Measurements from ENCODE around the gene DEPDC5. TPM values are rescaled to one million over a fixed set of nuclear protein-coding genes. Genes with fewer than 3 reads are reported as not detected.

Gene DEPDC5
- total RNA-seq, 1 experiment from 2014 or later = 7.9 TPM

DNA sequence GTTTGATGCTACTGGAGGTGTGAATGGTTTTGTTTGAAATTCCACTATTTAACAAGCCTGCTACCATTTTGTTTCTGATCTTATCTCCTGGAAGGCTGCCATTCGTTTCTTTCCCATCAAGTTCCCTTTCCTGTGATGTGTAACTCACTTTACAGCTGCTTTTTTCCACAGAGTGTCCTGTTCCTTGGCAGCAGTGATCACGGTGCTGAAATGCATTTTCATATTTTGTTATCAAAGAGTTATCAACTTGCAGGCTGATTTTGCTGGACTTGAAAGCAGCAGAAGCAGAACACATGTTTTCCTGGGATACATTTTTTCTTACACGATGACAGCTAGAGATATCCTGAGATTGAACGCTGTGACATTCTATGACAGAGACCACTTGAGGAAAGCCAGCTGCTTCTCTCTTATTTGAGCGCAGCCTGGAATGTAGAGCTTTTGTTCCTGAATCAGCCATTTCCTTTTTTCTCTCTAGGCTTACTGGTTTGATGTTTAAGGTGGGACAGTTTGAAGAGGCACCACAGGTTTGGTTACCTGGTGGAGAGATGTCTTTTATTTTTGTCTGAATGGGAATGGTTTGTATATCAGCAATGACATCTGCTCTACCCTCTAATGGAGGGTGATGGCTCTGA, 38.6 kb upstream of the DEPDC5 start:
- H3K36me3 ChIP-seq (ENCODE audit: low read depth, low read length) = peaks cover 35% of the 10 kb centered on the region
- no peaks in the 10 kb centered on the region for H3K79me2 ChIP-seq (ENCODE audit: low read length)
- no peaks in the 10 kb centered on the region for H3K9me3 ChIP-seq (ENCODE audit: low read length)
- no peaks in the 10 kb centered on the region for H3K4me1 ChIP-seq (ENCODE audit: insufficient read depth, low read length)
- H3K9ac ChIP-seq (ENCODE audit: low read length) = no peak overlapping the region
- H3F3A ChIP-seq (ENCODE audit: low read length, unreplicated experiment) = no peaks in the 10 kb centered on the region
- H3K4me3 ChIP-seq (ENCODE audit: low read length) = no peak overlapping the region
- no peaks in the 10 kb centered on the region for H4K20me1 ChIP-seq (ENCODE audit: low read length)
- BruUV-seq (replicated peaks) = no TSS peak
- POLR2A ChIA-PET (ENCODE audit: unreplicated experiment) = no interaction called here
- no peak for ATAC-seq
- no peaks in the 10 kb centered on the region for H3K9me2 ChIP-seq (replicated peaks; ENCODE audit: low read length)
- H3K27ac ChIP-seq (ENCODE audit: low read length) = no peak overlapping the region
- TF ChIP-seq EZH2 (IDR thresholded peaks at IDR 0.05; ENCODE audit: low read length, unreplicated experiment) (no peak), EZH2phosphoT487 (IDR thresholded peaks at IDR 0.05; ENCODE audit: borderline replicate concordance, low read length) (no peak)
- TF ChIP-seq, protein P1, sequence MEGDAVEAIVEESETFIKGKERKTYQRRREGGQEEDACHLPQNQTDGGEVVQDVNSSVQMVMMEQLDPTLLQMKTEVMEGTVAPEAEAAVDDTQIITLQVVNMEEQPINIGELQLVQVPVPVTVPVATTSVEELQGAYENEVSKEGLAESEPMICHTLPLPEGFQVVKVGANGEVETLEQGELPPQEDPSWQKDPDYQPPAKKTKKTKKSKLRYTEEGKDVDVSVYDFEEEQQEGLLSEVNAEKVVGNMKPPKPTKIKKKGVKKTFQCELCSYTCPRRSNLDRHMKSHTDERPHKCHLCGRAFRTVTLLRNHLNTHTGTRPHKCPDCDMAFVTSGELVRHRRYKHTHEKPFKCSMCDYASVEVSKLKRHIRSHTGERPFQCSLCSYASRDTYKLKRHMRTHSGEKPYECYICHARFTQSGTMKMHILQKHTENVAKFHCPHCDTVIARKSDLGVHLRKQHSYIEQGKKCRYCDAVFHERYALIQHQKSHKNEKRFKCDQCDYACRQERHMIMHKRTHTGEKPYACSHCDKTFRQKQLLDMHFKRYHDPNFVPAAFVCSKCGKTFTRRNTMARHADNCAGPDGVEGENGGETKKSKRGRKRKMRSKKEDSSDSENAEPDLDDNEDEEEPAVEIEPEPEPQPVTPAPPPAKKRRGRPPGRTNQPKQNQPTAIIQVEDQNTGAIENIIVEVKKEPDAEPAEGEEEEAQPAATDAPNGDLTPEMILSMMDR (conservative IDR thresholded peaks at IDR 0.05; ENCODE audit: low read depth, low read length) = no peak
- H3K4me2 ChIP-seq (ENCODE audit: low read length) = no peak overlapping the region
- no peak overlapping the region for H2AFZ ChIP-seq (ENCODE audit: low read length)
- intact Hi-C loops (cut with micrococcal nuclease) = no loop called here
- CTCF ChIA-PET = no interaction called here
- H3K27me3 ChIP-seq (ENCODE audit: low read length) = no peaks in the 10 kb centered on the region
- no peak for DNase-seq

DNA sequence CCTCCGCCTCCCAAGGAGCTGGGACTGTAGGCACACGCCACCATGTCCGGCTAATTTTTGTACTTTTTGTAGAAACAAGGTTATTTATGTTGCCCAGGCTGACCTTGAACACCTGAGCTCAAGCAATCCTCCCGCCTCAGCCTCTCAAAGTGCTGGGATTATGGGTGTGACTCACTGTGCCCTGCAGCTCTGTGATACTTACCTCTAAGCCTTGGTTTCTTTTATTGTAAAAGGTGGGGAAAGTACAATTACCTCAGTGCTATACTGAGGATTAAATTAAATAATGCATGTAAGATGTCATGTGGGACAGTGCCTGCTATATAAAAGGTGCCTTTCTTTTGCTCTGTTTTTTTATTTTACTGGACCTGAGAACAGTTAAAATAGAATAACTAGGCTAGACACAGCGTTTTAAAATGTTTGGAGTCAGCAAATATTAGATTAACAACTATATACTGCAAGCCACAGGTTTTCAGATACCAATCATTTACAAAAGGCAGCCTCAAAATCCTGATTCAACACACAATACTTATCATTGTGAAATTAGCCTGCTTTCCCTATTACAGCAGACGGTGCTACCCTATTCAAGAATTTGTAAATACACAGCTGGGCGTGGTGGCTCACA, 33.9 kb upstream of the DEPDC5 start:
- H2AFZ ChIP-seq (ENCODE audit: low read length) = no peak overlapping the region
- no peaks in the 10 kb centered on the region for H3F3A ChIP-seq (ENCODE audit: low read length, unreplicated experiment)
- no peak overlapping the region for H3K9ac ChIP-seq (ENCODE audit: low read length)
- CTCF ChIA-PET = no interaction called here
- no peaks in the 10 kb centered on the region for H3K27me3 ChIP-seq (ENCODE audit: low read length)
- H3K4me3 ChIP-seq (ENCODE audit: low read length) = no peak overlapping the region
- no peaks in the 10 kb centered on the region for H3K79me2 ChIP-seq (ENCODE audit: low read length)
- no peak overlapping the region for H3K4me2 ChIP-seq (ENCODE audit: low read length)
- POLR2A ChIA-PET (ENCODE audit: unreplicated experiment) = no interaction called here
- intact Hi-C loops (cut with micrococcal nuclease) = no loop called here
- no peaks in the 10 kb centered on the region for H3K9me3 ChIP-seq (ENCODE audit: low read length)
- no TSS peak for BruUV-seq (replicated peaks)
- H3K4me1 ChIP-seq (ENCODE audit: insufficient read depth, low read length) = no peaks in the 10 kb centered on the region
- TF ChIP-seq EZH2 (IDR thresholded peaks at IDR 0.05; ENCODE audit: low read length, unreplicated experiment) (no peak), EZH2phosphoT487 (IDR thresholded peaks at IDR 0.05; ENCODE audit: borderline replicate concordance, low read length) (no peak)
- TF ChIP-seq, protein P1 (conservative IDR thresholded peaks at IDR 0.05; ENCODE audit: low read depth, low read length) = no peak
- no peak for ATAC-seq
- H3K27ac ChIP-seq (ENCODE audit: low read length) = no peak overlapping the region
- no peak for DNase-seq
- H4K20me1 ChIP-seq (ENCODE audit: low read length) = no peaks in the 10 kb centered on the region
- H3K36me3 ChIP-seq (ENCODE audit: low read depth, low read length) = peaks cover 23% of the 10 kb centered on the region
- H3K9me2 ChIP-seq (replicated peaks; ENCODE audit: low read length) = no peaks in the 10 kb centered on the region

DNA sequence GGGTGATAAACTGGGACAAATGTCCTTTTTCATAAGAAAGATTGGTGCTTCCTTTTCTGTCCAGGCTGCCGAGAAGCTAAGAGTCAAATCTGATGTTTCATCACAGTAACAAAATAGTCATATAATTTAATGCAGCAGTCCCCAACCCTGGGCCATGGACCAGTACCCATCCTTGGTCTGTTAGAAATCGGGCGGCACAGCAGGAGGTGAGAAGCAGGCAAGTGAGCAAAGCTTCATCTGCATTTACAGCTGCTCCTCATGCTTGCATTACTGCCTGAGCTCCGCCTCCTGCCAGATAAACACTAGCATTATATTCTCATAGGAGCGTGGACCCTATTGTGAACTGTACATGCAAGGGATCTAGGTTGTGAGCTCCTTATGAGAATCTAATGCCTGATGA, 30.1 kb upstream of the DEPDC5 start:
- CTCF ChIA-PET = no interaction called here
- H3K9ac ChIP-seq (ENCODE audit: low read length) = no peak overlapping the region
- no peak for TF ChIP-seq EZH2phosphoT487 (IDR thresholded peaks at IDR 0.05; ENCODE audit: borderline replicate concordance, low read length)
- TF ChIP-seq EZH2 (IDR thresholded peaks at IDR 0.05; ENCODE audit: low read length, unreplicated experiment) = no peak
- TF ChIP-seq, protein P1 (conservative IDR thresholded peaks at IDR 0.05; ENCODE audit: low read depth, low read length) = no peak
- no peak overlapping the region for H3K4me3 ChIP-seq (ENCODE audit: low read length)
- no peaks in the 10 kb centered on the region for H3K9me3 ChIP-seq (ENCODE audit: low read length)
- H3K27me3 ChIP-seq (ENCODE audit: low read length) = no peaks in the 10 kb centered on the region
- no peak overlapping the region for H2AFZ ChIP-seq (ENCODE audit: low read length)
- H3K36me3 ChIP-seq (ENCODE audit: low read depth, low read length) = no peaks in the 10 kb centered on the region; the same call in 1 of the 2 replicates
- intact Hi-C loops (cut with micrococcal nuclease) = no loop called here
- H3K9me2 ChIP-seq (replicated peaks; ENCODE audit: low read length) = no peaks in the 10 kb centered on the region
- no peaks in the 10 kb centered on the region for H3K4me1 ChIP-seq (ENCODE audit: insufficient read depth, low read length)
- H3K79me2 ChIP-seq (ENCODE audit: low read length) = peaks cover 2% of the 10 kb centered on the region; the same call in 1 of the 2 replicates
- no TSS peak for BruUV-seq (replicated peaks)
- H3F3A ChIP-seq (ENCODE audit: low read length, unreplicated experiment) = no peaks in the 10 kb centered on the region
- no peak for ATAC-seq
- H3K27ac ChIP-seq (ENCODE audit: low read length) = no peak overlapping the region
- POLR2A ChIA-PET (ENCODE audit: unreplicated experiment) = no interaction called here
- H4K20me1 ChIP-seq (ENCODE audit: low read length) = no peaks in the 10 kb centered on the region
- H3K4me2 ChIP-seq (ENCODE audit: low read length) = no peak overlapping the region
- DNase-seq = no peak
